ENCODE measurements around the gene EPHB2. TPM values are rescaled to one million over a fixed set of nuclear protein-coding genes. Genes with fewer than 3 reads are reported as not detected.
A peak's percentile ranks its signal among the peaks of the same experiment; 100 is the strongest.

The EPHB2 gene
- total RNA-seq, 2 donors from 2014 or later = not detected

- ATAC-seq (no peak), DNase-seq (ENCODE audit: low spot score) (no peak)
- H3K4me1 Mint-ChIP-seq (ENCODE audit: low read depth in 2 of 2) = peaks cover 0 to 3% of the 10 kb centered on the region in 2 donors
- H3K27me3 Mint-ChIP-seq = peaks cover 20 to 27% of the 10 kb centered on the region in 2 donors
- no peaks in the 10 kb centered on the region for H3K9me3 Mint-ChIP-seq
- H3K27ac Mint-ChIP-seq = no peak overlapping the region
- no peak overlapping the region for H3K4me3 Mint-ChIP-seq
- H3K36me3 Mint-ChIP-seq = no peaks in the 10 kb centered on the region
These were observed 140.0 kb downstream of the EPHB2 start for GRCh38 chr1:22850681-22851080.

- peaks cover 16 to 22% of the 10 kb centered on the region in 2 donors for H3K27me3 Mint-ChIP-seq
- no peaks in the 10 kb centered on the region for H3K36me3 Mint-ChIP-seq
These were observed 140.9 kb downstream of the EPHB2 start for GRCh38 chr1:22851517-22851916.

GRCh38 chr1:22852144-22852655 lies 141.6 kb downstream of the EPHB2 start:
- DNase-seq (ENCODE audit: low spot score) (no peak), ATAC-seq (no peak)
- no peak overlapping the region for H3K27ac Mint-ChIP-seq
- no peaks in the 10 kb centered on the region for H3K9me3 Mint-ChIP-seq
- peaks cover 9 to 16% of the 10 kb centered on the region in 2 donors for H3K27me3 Mint-ChIP-seq
- H3K36me3 Mint-ChIP-seq = no peaks in the 10 kb centered on the region
- no peak overlapping the region for H3K4me3 Mint-ChIP-seq
- peaks cover 0 to 3% of the 10 kb centered on the region in 2 donors for H3K4me1 Mint-ChIP-seq (ENCODE audit: low read depth in 2 of 2)

More at GRCh38 chr1:22851517-22851916, 140.9 kb downstream of the EPHB2 start:
- Mint-ChIP-seq H3K27ac (no peak overlapping the region), H3K9me3 (no peaks in the 10 kb centered on the region), H3K4me1 (ENCODE audit: low read depth in 2 of 2) (peaks cover 0 to 3% of the 10 kb centered on the region in 2 donors), H3K4me3 (no peak overlapping the region)
- DNase-seq (ENCODE audit: low spot score) = no peak
- no peak for ATAC-seq

- no peak overlapping the region for H3K4me3 Mint-ChIP-seq
- peaks cover 0 to 3% of the 10 kb centered on the region in 2 donors for H3K4me1 Mint-ChIP-seq (ENCODE audit: low read depth in 2 of 2)
- ATAC-seq (no peak), DNase-seq (ENCODE audit: low spot score) (no peak)
- H3K27me3 Mint-ChIP-seq = peaks cover 8 to 14% of the 10 kb centered on the region in 2 donors
- H3K27ac Mint-ChIP-seq = no peak overlapping the region
- no peaks in the 10 kb centered on the region for H3K36me3 Mint-ChIP-seq
- no peaks in the 10 kb centered on the region for H3K9me3 Mint-ChIP-seq
These were observed 143.1 kb downstream of the EPHB2 start for GRCh38 chr1:22853651-22854185.

GRCh38 chr1:22854688-22855565 lies 144.3 kb downstream of the EPHB2 start:
- Mint-ChIP-seq H3K27ac (no peak overlapping the region), H3K27me3 (peaks cover 7 to 8% of the 10 kb centered on the region in 2 donors), H3K9me3 (no peaks in the 10 kb centered on the region), H3K4me1 (ENCODE audit: low read depth in 2 of 2) (peaks cover 0 to 3% of the 10 kb centered on the region in 2 donors), H3K36me3 (no peaks in the 10 kb centered on the region), H3K4me3 (no peak overlapping the region)
- DNase-seq (ENCODE audit: low spot score) (no peak), ATAC-seq (no peak)

- Mint-ChIP-seq H3K27ac (no peak overlapping the region), H3K36me3 (no peaks in the 10 kb centered on the region), H3K4me1 (ENCODE audit: low read depth in 2 of 2) (peaks cover 0 to 3% of the 10 kb centered on the region in 2 donors), H3K4me3 (no peak overlapping the region), H3K27me3 (peaks cover 5 to 7% of the 10 kb centered on the region in 2 donors), H3K9me3 (no peaks in the 10 kb centered on the region)
- ATAC-seq (no peak), DNase-seq (ENCODE audit: low spot score) (no peak)
These were observed 145.3 kb downstream of the EPHB2 start for GRCh38 chr1:22855668-22856606.

GRCh38 chr1:22857661-22858060 lies 147.0 kb downstream of the EPHB2 start:
- Mint-ChIP-seq H3K36me3 (no peaks in the 10 kb centered on the region), H3K27me3 (no peaks in the 10 kb centered on the region), H3K27ac (peak overlapping the region in 1 of 2 donors; percentile 54), H3K4me1 (ENCODE audit: low read depth in 2 of 2) (no peaks in the 10 kb centered on the region), H3K9me3 (no peaks in the 10 kb centered on the region), H3K4me3 (no peak overlapping the region)
- no peak for DNase-seq (ENCODE audit: low spot score)
- ATAC-seq = no peak

GRCh38 chr1:22860414-22860800 lies 149.8 kb downstream of the EPHB2 start:
- DNase-seq (ENCODE audit: low spot score) (no peak), ATAC-seq (no peak)
- Mint-ChIP-seq H3K36me3 (no peaks in the 10 kb centered on the region), H3K4me3 (no peak overlapping the region), H3K9me3 (no peaks in the 10 kb centered on the region), H3K4me1 (ENCODE audit: low read depth in 2 of 2) (no peaks in the 10 kb centered on the region), H3K27ac (no peak overlapping the region), H3K27me3 (no peaks in the 10 kb centered on the region)

GRCh38 chr1:22860883-22861385 lies 150.3 kb downstream of the EPHB2 start:
- ATAC-seq = no peak
- H3K36me3 Mint-ChIP-seq = no peaks in the 10 kb centered on the region

GRCh38 chr1:22861764-22862440 lies 151.3 kb downstream of the EPHB2 start:
- peaks cover 0 to under 1% of the 10 kb centered on the region in 2 donors for H3K27me3 Mint-ChIP-seq
- H3K4me3 Mint-ChIP-seq = no peak overlapping the region
- H3K4me1 Mint-ChIP-seq (ENCODE audit: low read depth in 2 of 2) = peaks cover 0 to 4% of the 10 kb centered on the region in 2 donors
- H3K36me3 Mint-ChIP-seq = no peaks in the 10 kb centered on the region
- H3K9me3 Mint-ChIP-seq = no peaks in the 10 kb centered on the region
- no peak for DNase-seq (ENCODE audit: low spot score)
- no peak overlapping the region for H3K27ac Mint-ChIP-seq
- no peak for ATAC-seq

More at GRCh38 chr1:22860883-22861385, 150.3 kb downstream of the EPHB2 start:
- Mint-ChIP-seq H3K27me3 (no peaks in the 10 kb centered on the region), H3K4me3 (no peak overlapping the region), H3K9me3 (no peaks in the 10 kb centered on the region), H3K4me1 (ENCODE audit: low read depth in 2 of 2) (peaks cover 0 to 2% of the 10 kb centered on the region in 2 donors), H3K27ac (no peak overlapping the region)
- DNase-seq (ENCODE audit: low spot score) = no peak

GRCh38 chr1:22862752-22863151 lies 152.1 kb downstream of the EPHB2 start:
- H3K36me3 Mint-ChIP-seq = no peaks in the 10 kb centered on the region
- DNase-seq (ENCODE audit: low spot score) (no peak), ATAC-seq (no peak)
- H3K4me3 Mint-ChIP-seq = no peak overlapping the region
- peaks cover 2 to 6% of the 10 kb centered on the region in 2 donors for H3K27me3 Mint-ChIP-seq
- H3K27ac Mint-ChIP-seq = no peak overlapping the region
- H3K4me1 Mint-ChIP-seq (ENCODE audit: low read depth in 2 of 2) = peaks cover 0 to 4% of the 10 kb centered on the region in 2 donors
- no peaks in the 10 kb centered on the region for H3K9me3 Mint-ChIP-seq

- no peak overlapping the region for H3K27ac Mint-ChIP-seq
- no peaks in the 10 kb centered on the region for H3K36me3 Mint-ChIP-seq
- H3K4me1 Mint-ChIP-seq (ENCODE audit: low read depth in 2 of 2) = peaks cover 0 to 4% of the 10 kb centered on the region in 2 donors
- DNase-seq (ENCODE audit: low spot score) (no peak), ATAC-seq (no peak)
- peaks cover 4 to 6% of the 10 kb centered on the region in 2 donors for H3K27me3 Mint-ChIP-seq
- H3K9me3 Mint-ChIP-seq = no peaks in the 10 kb centered on the region
- H3K4me3 Mint-ChIP-seq = no peak overlapping the region
These were observed 153.1 kb downstream of the EPHB2 start for GRCh38 chr1:22863766-22864165.

GRCh38 chr1:22864886-22865285 lies 154.2 kb downstream of the EPHB2 start:
- no peak overlapping the region for H3K27ac Mint-ChIP-seq
- ATAC-seq = no peak
- peaks cover 0 to 4% of the 10 kb centered on the region in 2 donors for H3K4me1 Mint-ChIP-seq (ENCODE audit: low read depth in 2 of 2)

More at GRCh38 chr1:22864886-22865285, 154.2 kb downstream of the EPHB2 start:
- Mint-ChIP-seq H3K27me3 (peaks cover 6 to 8% of the 10 kb centered on the region in 2 donors), H3K4me3 (no peak overlapping the region), H3K36me3 (no peaks in the 10 kb centered on the region), H3K9me3 (no peaks in the 10 kb centered on the region)
- DNase-seq (ENCODE audit: low spot score) = no peak
